ENCODE results near the gene RBL1. TPM values are rescaled to one million over a fixed set of nuclear protein-coding genes. Genes with fewer than 3 reads are reported as not detected.

RBL1 gene
- total RNA-seq, 1 experiment from 2014 or later = 14.7 TPM

DNA sequence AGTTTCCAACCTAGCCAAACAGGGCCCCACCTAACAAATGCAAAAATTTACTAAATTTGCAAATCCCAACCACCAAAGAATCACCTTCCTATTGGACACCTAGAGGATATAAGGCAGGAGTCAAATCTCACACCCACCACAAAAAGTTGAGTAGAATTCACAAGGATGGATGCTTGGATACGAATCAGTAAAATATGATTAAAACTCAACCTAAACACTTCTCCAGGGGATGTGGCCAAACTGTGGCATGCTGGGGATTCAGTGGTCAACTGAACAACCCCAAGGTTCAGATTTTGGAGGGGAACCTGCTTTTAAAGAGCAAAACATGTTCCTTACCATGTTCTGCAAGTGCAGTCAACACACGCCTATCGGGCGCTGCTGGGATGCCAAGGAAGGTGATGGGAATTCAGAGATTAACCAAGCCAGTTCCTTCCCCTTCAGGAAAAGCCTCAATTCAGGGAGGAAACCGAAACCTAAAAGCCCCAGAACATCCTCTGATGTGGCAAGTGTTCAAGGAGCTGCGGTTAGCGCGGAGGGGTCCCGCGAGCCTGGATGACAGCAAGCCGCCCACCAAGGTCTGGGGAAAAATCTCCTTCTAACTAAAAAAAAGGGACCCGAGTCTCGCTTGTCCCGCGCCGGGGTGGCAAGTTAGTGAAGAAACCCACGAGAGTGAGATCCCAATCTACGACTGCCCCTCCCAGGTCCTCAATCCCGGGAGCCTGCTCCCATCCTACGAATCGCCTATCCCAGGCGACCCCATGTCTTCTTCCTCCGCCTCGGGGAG lies 145.2 kb downstream of the RBL1 start:
- peak; percentile 52 for DNase-seq (ENCODE audit: low spot score)

Other genes with a start within 250 kb of the RBL1 start
- not detected in 2 replicates for gene TLDC2, start 219.9 kb downstream of the RBL1 start, total RNA-seq (2014; rRNA removed; shearing (Covaris generic))
- 24.3 and 29.5 TPM in 2 replicates for gene SAMHD1, start 144.3 kb downstream of the RBL1 start, total RNA-seq (2014; rRNA removed; shearing (Covaris generic))
- gene RPN2, start 83.3 kb upstream of the RBL1 start, total RNA-seq (2014; rRNA removed; shearing (Covaris generic)) = 262 and 264 TPM in 2 replicates
- gene MROH8, start 83.6 kb upstream of the RBL1 start, total RNA-seq (2014; rRNA removed; shearing (Covaris generic)) = 1.3 and 9.3 TPM in 2 replicates
- not detected in 2 replicates for gene GHRH, start 165.8 kb upstream of the RBL1 start, total RNA-seq (2014; rRNA removed; shearing (Covaris generic))
- 11.8 and 15.7 TPM in 2 replicates for gene MANBAL, start 193.7 kb upstream of the RBL1 start, total RNA-seq (2014; rRNA removed; shearing (Covaris generic))